Measurements from ENCODE around the gene MCFD2.
"Not testable (repeated sequence)": the region's sequence is repeated elsewhere in the genome, so short reads cannot be mapped to it uniquely, and the experiment has no call there.

MCFD2 gene

DNA sequence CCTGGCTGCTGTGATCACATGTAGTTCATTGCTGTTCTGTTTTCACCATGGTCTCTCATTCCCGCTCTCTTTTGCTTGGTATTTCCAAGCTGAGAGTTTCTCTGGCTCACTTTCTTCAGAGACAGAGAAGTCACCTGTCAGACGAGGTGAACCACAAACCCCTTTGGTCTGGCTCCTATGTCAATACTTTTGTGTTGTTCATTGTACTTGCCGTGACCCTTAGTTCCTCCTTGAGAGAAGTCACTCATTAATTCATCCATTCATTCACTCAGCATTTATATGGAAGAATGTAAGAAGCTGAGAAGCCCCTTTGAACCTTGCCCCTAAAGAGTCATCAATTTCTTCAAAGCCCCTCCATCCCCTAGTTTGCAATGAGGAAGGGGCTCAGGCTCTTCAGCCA is 15.2 kb downstream of the MCFD2 start:
- FAIRE-seq, result no peak

DNA sequence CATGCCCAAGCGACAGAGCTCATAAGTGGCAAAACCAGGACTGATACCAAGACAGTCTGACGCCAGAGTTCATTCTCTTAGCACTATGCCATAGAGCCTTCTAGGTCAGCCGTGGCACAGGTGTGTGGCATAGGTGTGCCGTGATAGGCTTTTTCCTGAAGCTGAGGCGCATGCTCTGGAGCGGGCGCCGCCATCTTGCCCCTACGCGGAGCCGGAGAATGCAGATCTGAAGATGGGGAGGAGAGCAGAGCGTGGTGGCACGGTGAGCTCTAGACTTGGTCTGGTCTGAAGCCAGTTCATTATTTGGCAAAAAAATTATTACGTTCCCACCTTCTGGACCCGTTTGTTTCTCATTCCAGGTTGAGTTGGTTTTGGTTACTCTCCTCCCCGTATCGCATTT is 16.6 kb downstream of the MCFD2 start:
- FAIRE-seq, result no peak

DNA sequence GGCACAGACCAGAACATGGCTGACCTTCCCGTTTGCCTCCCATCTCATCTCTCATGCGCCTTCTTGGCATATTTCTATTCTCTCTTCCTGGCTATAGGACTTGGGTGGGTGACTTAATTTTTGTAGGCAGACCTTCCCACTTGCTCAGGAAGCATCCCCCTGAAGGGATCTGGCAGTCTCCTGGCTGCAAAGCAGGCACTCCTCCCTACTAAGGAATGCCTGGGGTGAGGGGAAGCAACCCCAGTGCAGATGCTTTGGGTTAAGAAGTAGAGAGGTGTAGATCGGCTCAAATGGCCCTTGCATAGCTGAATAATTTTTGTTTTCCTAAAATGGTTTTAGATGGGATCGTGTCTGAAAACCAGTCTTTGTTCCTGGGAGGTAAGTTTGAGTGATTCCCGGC is 17.6 kb downstream of the MCFD2 start:
- no peak for FAIRE-seq

DNA sequence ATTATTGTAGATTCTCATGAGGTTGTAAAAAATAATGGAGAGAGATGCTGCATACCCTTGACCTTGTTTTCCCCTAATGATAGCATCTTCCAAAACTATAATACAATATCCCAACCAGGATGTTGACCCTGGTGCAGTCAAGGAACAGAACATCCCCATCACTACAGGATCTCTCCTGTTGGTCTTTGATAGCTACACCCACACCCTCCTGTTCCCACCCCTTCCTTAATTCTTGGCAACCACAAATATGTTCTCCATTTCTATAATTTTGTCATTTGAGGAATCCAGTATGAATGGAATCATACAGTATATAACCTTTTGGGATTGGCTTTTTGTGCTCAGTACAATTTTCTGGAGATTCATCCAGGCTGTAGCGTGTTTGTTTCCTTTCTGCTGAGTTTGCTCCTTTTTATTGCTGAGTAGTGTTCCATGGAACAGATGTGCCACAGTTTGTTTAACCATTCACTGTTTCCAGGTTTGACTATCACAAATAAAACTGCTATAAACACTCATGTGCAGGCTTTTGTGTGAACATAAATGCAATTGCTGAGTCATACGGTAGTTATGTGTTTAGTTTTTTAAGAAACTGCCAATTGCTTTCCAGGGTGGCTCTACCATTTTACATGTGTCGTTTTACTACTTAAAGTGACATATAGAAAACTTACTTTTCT is 22.2 kb downstream of the MCFD2 start:
- peak; percentile 79 for FAIRE-seq

DNA sequence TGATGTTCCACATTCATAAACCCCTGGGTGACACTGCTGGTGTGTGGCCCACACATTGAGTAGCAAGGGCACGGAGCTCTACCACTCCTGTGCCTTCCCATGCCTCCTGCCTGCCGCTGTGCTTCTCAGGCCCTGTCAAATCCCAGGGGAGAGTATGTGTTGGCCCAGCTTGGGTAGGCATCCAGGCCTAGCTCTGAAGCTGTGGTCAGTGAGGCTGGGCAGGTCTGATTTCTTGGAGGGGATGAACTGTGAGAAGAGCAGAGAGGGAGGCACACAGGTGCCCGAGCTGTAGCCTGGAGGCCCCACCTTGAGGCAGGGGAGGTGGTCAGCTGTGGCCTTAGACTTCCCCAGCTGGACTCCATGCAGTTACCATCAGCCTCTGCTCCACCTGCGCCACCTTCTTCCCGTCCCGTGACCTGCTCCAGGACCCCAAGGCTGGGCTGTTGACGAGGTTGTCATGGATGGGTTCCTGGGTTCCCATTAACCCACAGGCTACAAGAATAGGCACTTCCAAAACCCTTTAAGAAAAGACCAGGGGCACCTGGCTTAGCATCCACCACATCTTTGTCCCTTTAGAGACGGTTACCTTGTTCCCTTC is 23.6 kb downstream of the MCFD2 start:
- FAIRE-seq, result no peak

DNA sequence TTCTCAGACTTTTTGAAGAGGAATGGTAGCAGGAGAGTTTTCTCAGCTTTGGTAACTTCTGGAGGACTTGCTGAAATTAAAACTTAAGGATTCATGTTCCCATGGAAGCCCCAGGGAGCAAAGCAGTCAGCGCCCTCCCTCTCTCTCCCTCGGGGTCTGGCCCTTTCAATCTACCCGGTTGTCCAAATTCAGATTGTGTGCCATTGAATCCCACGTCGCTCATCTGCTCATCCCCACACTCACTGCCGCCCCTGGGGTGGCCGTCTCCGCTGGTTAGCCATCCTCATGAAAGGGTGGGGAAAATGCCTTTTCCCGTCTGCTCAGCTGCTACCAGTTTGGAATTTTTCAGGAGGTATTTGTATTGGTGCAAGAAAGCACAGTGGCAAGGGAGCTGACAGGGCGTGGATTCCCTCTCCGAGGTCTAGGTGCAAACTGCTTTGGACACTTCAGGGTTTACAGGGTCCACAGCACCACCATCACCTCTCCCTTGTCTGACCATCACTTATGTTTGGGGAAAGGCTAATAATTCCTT is 27.1 kb downstream of the MCFD2 start:
- no peak for FAIRE-seq

DNA sequence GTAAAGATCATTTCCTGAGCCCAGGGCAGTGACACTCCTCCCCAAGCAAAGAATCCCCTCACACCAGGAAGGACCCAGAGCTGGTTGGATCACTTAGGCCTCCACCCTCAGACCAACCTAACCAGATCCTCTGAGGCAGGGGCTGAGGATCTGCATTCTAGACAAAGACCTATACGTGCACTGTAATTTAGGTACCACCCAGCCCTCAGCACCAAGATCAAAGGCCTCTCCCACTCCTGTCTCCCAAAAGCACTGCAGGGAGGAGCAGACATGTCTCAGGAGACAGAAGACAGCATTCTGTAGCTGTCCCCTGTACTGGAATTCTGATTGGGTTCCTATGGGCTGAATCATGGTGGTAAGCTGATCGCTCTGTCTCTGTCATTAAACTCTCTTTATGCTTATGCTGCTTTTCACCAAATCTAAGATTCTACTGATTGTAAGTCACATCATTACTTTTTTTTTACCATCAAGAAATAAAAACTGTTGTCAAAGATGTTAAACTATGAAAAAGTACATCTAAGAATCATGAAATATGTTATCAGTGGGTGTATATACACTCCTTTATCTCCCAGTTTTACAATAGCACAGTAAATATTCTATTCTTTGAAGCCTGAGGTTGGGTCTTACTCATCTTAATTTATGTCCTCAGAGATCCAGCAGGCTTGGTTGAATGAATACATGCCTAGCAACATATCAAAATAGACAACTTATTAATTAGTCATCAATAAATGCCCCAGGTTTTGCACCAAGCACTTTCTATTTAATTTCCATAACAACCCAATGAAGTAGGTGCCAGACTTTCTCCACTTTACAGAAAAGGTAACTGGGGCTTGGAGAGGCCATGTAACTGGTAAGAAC is 28.3 kb downstream of the MCFD2 start:
- FAIRE-seq, result no peak

DNA sequence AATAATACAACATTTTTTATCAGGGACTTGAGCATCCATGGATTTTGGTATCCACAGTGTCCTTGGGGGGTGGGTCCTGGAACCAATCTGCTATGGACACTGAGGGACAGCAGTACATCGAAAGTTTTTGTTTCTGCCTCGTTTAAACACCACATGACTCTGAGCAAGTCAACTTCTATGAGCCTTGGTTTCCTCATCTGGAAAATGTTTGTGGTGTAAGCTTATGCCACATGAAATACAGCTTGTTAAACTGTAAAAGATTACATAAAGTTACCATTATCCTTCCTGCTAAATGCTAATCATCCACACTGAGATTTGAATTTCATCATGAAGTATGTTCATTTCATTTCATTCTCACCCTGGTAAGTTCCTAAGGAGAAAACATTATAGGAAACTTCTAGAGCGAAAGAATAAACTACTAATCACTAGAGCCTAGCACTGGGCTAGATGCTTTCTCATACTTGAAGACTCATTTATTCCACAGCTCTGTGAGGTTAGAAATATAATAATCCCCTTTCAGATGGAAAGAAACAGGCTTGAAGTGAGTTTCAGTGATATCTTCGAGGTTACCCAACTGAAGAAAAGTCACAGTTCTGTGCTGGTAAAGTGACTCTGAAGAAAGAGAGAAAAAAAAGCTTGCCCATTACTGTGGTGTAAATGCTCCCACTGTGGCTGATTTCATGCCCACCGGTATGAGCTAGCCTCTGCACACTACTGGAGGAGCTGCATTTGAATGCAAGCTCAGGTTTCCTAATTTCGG is 29.2 kb downstream of the MCFD2 start:
- no peak for FAIRE-seq

DNA sequence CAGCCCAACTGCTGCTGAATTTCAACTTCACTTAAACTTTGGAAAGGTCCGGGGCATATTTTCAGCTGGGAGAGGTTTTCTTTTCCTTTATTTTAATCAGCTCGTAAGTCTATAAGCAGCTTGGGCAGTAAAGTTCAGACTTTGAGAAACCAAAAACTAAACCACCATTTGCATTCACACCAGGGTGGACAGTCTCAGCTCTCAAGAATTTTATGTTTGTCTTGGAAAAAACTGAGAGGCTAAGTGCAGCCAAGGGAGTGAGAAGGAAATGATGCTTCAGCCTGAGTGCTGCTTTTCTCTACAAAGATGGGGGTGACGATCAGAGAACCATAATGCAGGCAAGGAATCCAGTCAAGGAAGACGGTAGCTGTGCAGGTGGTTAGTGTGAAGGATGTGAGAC is 30.2 kb downstream of the MCFD2 start:
- FAIRE-seq, result no peak

DNA sequence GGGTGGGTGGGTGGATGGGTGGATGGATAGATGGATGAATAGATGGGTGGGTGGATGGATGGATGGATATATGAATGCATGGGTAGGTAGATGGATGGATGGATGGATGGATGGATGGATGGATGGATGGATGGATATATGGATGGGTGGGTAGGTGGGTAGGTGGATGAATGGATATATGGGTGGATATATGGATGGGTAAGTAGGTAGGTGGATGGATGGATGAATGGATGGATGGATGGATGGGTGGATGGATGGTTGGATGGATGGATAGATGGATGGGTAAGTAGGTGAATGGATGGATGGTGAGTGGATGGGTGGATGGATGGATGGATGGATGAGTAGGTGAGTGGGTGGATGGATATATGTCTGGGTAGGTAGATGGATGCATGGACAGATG is 36.1 kb downstream of the MCFD2 start:
- FAIRE-seq, result no peak

DNA sequence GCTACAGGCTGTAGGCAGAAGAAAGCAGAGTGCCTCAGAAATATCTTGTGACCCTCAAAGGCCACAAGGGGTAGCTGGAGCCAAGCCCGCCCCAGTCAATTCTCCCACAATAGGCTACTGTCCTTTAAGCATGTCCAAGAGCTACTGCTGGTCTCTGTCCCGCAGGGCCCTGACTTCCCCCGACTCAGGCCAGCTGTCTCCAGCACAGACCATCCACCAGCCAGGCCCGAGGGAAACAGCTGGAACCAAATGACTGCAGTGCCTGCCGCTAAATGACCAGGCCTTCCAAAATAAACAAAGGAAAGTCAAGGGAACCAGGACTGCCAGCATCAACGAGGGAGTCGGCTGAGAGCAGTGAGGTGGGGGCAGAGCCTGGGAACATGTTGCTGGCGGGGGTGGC is 36.7 kb downstream of the MCFD2 start:
- FAIRE-seq, result no peak

DNA sequence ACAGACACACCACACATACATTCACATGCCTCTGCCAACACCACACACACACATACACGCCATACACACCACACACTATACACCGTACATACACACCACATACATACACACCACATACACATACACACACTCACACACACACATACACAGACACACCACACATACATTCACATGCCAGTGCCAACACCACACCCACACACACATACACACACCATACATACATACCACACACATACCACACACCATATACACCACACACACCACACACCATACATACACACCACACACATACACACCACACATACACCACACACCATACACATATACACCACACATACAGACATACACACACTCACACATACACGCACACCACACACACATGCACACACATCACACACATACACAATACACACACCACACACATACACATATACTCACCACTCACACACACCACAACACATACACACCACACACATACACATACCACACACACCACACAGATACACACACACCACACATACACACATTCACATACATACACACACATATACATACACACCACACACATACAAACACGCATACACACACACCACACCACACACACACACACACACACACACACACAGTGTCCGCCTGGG is 37.2 kb downstream of the MCFD2 start:
- FAIRE-seq, result no peak

DNA sequence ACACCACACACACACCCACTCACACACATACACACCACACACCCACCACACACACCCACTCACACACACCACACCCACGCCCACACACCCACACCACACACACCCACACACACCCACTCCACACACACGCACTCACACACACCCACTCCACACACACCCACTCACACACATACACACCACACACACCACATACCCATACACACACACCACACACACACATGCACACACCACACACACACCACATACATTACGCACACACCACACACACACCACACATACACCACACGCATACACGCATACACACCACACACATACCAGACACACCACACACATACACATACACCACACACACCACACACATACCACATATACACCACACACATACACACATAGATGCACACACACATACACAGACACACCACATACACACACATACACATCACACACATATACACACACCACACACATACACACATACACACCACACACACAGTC is 37.9 kb downstream of the MCFD2 start:
- no peak for FAIRE-seq

DNA sequence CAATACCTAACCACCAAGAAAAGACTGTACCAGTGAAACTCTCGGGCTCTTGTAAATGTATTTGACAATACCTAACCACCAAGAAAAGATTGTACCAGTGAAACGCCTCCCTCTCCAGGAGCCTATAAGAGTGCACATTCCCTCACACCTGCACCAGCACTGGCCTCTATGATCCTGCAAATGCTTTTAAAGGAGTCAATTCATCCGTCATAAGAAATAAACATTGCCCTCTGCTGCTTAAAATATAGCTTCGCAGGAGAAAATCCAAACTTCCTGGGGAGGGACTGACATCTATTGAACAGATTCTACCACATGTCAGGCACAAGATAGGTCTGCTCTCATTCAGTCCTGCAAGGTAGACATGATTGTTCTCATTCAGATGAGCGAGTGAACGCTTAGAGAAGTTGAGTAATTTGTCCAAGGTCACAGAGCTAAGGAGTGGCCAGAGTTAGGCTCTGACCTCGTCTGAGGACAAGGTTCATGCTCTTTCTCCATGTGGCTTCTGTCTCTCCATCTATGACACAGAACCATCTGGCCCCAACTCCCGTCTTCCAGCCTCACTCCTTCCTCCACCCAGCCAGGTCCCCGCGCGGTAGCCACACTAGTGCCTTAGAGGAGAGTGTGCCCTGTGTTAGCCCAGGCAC is 38.7 kb downstream of the MCFD2 start:
- no peak for FAIRE-seq

DNA sequence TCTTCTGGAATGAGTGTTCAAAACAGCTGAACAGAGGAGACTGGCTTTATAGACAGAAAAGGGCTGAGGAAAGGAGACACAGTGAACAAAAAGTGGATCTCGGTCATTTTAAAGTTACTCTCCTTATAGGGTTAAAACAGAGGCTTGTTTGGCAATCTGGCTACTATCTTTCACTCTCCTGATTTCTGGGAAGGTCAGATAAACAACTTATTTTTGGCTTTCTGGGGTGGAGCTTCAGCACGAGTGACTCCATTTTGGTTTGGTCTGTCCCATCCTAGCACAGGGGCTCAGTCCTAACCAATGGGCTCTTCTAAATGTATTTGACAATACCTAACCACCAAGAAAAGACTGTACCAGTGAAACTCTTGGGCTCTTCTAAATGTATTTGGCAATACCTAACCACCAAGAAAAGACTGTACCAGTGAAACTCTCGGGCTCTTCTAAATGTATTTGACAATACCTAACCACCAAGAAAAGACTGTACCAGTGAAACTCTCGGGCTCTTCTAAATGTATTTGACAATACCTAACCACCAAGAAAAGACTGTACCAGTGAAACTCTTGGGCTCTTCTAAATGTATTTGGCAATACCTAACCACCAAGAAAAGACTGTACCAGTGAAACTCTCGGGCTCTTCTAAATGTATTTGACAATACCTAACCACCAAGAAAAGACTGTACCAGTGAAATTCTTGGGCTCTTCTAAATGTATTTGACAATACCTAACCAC is 39.5 kb downstream of the MCFD2 start:
- FAIRE-seq, result not testable (repeated sequence)

DNA sequence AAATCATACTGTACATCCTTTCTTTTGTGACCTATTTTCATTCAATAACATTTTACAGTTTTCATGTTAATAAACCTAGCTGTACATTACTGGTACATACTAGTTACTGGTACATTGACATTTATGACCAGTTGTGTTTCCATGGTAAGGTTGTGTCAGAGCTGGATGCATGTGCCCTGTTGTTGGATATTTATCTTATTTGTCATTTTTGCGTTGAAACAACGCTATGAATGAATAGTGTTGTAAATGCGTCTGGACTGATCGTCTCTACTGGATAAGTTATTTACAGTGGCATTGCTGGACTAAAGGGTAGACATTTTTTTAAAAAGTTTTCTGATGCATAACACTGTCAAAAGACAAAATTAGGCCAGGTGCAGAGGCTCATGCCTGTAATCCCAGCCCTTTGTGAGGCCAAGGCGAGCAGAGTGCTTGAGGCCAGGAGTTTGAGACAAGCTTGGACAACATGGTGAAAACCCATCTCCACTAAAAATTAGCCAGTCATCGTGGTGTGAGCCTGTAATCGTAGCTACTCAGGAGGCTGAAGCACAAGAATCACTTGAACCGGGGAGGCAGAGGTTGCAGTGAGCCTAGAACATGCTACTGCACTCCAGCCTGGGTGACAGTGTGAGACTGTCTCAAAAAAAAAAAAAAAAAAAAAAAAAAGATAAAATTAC is 40.2 kb downstream of the MCFD2 start:
- no peak for FAIRE-seq

DNA sequence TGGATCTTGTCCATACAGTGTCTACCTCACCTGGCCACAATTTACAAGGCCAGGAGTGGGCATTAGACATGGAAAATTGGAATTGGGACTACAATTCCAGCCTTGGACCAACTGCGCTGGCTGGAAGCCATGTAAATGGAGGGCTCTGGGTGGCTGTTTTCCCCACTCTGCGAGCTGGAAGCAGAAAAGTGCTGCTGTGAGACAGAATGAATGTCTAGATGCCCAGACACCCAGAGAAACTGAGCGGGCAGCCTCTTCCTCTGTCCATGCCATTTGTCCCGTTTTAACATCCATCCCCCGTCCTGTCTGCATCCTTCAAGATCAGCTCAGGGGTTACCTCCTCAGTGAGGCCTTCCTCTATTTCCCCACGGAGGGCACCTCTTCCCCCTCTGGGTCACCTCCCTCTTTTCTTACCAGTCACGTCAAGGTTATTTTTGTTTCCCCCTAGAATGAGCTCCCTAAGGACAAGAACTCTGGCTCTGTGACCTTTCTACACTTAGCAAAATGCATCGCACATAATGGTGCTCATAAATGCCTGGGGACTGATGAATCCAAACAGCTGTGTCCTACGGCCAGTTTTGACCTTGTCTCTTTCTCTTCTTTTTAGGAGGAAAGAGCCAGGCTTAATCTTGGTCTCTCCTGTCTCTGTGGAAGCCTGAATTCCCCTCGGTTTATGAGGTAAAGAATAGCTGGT is 41.2 kb downstream of the MCFD2 start:
- no peak for FAIRE-seq

DNA sequence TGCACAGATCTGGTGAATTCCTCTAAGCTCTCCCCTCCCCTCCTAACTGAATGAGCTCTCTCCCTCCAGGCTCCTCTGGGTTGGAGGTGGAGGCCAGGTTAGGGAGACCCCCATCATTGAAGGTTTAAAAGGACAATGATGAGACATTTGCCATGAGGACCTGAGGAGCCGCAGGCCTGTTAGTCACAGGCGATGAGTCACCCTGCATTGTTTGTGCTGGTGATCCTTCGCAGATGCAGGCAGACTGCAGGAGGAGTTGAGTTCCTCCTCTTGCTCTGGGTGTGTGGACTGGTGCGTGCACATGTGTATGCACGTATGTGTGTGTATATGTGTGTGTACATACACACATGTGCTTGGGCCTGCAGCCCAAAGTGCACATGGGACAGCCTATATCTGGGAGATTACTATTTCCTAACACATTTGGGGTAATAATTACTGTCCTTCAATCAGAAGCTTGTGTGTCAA is 42.0 kb downstream of the MCFD2 start:
- no peak for FAIRE-seq

DNA sequence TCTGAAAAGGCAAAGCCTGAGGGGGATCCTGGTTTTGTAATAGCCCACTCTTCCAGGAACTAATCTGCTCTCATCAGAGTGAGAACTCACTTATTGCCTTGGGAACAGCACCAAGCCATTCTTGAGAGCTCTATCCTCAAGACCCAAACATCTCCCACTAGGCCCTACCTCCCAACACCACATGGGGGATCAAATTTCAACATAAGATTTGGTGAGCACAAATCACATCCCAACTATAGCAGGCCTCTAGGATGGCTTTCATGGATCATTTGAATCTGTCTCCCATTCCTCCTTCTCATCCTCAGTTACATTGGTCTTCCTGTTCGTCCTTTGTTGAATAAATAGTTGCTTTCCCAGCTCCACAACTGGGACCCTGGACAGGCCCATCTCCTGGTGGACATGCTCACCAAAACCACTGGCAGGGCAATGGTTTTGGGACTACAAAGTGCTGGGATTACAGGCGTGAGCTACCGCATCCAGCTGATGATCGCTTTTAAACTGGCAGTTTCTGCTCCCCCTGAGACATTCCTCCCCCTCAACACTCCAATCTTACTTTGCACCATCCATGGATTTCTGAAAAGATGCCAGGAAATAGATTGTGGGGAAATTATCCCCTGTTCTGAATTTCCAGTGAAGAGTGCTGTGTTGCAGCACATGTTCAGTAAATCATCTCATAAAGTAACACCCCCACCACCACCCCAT is 42.6 kb downstream of the MCFD2 start:
- no peak for FAIRE-seq
